Suprapubic skin (tissue), 4 donors: ENCODE results near the gene SAMD1.

Source experiments
- POLR2A ChIP-seq, 2 donors: fragments of 450-650 bp; IDR thresholded peaks; one replicate each; pipeline ENCODE4 v1.6.1; 2017; ENCODE audit warnings: antibody characterized with exemption in 2 of 2, mild to moderate bottlenecking in 2 of 2, moderate library complexity in 2 of 2
- POLR2AphosphoS5 ChIP-seq, 3 donors: sonication (generic); formaldehyde crosslinking; IDR thresholded peaks; one replicate each; pipeline ENCODE4 v1.6.1; 2017; ENCODE audit warnings: antibody characterized with exemption in 3 of 3
- TF ChIP-seq, protein P1 (sequence below), 2 donors: fragments of 200-600 bp in 1 of 2; fragments of 450-650 bp in 1 of 2; sonication (generic) in 1 of 2; IDR thresholded peaks; one replicate each; pipeline ENCODE4 v1.5.1; 2016 to 2019; ENCODE audit warnings: antibody characterized with exemption in 2 of 2, mild to moderate bottlenecking in 1 of 2, moderate library complexity in 1 of 2

DNA sequence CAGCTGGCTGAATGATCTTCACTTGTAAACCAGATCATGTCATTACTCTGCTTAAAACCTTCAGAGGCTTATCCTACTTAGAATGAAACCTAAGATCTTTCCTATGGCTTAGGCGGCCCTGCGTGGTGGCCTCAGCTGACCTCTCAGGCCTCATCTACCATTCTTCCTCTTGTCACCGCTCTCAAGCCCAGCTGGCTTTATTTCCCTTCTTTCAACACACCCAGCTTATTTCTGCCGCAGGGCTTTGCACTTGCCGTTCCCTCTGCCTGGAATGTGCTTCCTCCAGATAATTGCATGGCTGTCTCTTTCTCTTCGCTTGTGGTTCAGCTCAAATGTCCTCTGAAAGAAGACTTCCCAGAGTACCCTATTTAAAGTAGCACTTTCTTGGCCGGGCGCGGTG is 49.4 kb upstream of the SAMD1 start:
- TF ChIP-seq, protein P1, sequence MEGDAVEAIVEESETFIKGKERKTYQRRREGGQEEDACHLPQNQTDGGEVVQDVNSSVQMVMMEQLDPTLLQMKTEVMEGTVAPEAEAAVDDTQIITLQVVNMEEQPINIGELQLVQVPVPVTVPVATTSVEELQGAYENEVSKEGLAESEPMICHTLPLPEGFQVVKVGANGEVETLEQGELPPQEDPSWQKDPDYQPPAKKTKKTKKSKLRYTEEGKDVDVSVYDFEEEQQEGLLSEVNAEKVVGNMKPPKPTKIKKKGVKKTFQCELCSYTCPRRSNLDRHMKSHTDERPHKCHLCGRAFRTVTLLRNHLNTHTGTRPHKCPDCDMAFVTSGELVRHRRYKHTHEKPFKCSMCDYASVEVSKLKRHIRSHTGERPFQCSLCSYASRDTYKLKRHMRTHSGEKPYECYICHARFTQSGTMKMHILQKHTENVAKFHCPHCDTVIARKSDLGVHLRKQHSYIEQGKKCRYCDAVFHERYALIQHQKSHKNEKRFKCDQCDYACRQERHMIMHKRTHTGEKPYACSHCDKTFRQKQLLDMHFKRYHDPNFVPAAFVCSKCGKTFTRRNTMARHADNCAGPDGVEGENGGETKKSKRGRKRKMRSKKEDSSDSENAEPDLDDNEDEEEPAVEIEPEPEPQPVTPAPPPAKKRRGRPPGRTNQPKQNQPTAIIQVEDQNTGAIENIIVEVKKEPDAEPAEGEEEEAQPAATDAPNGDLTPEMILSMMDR (IDR thresholded peaks at IDR 0.05): no peak
- TF ChIP-seq POLR2A (IDR thresholded peaks at IDR 0.05) (no peak), POLR2AphosphoS5 (IDR thresholded peaks at IDR 0.05) (no peak)
